WTC11 (cell line): Measurements from ENCODE around the gene SLX4. TPM values are rescaled to one million over a fixed set of nuclear protein-coding genes. Genes with fewer than 3 reads are reported as not detected.

Source experiments
- ATAC-seq: fragments of 200-7000 bp; cut with Tn5 transposase; 2 replicates; pipeline ENCODE4 v1.10.0; 2021; ENCODE audit warnings: mild to moderate bottlenecking, moderate library complexity
- CTCF ChIA-PET: fragments of 300-600 bp; sonication (Branson Sonifier 250); formaldehyde crosslinking; loops from one replicate; lab custom pipeline; 2021; ENCODE audit warnings: antibody characterized with exemption; lab: Charles Lee
- POLR2A ChIA-PET: fragments of 350-600 bp; sonication (Branson Sonifier 250); formaldehyde crosslinking; loops from one replicate; lab custom pipeline; 2021; ENCODE audit warnings: antibody characterized with exemption; lab: Charles Lee
- DNase-seq: peaks from one replicate; pipeline ENCODE4 v3.0.0; 2021; ENCODE audit warnings: low spot score
- H3K27ac Mint-ChIP-seq: 2 replicates; pipeline ENCODE4 v1.8.0; 2021; ENCODE audit warnings: mixed read lengths
- H3K27me3 Mint-ChIP-seq: 2 replicates; pipeline ENCODE4 v1.8.0; 2021; ENCODE audit warnings: low read depth, mild to moderate bottlenecking, moderate library complexity, mixed read lengths
- H3K36me3 Mint-ChIP-seq: 2 replicates; pipeline ENCODE4 v1.8.0; 2021; ENCODE audit warnings: mixed read lengths
- H3K4me1 Mint-ChIP-seq: 2 replicates; pipeline ENCODE4 v1.8.0; 2022; ENCODE audit warnings: mixed read lengths
- H3K4me3 Mint-ChIP-seq: 2 replicates; pipeline ENCODE4 v1.8.0; 2021; ENCODE audit warnings: mild to moderate bottlenecking, moderate library complexity, mixed read lengths
- H3K9me3 Mint-ChIP-seq: 2 replicates; pipeline ENCODE4 v1.8.0; 2021; ENCODE audit warnings: mixed read lengths
- CBFB ChIP-seq: sonication (generic); formaldehyde crosslinking; IDR thresholded peaks from 2 replicates; pipeline ENCODE4 v1.8.1; 2022; ENCODE audit warnings: mild to moderate bottlenecking, low read depth, missing genetic modification reagents
- GRHL2 ChIP-seq: fragments of 250-450 bp; sonication (Bioruptor Pico); IDR thresholded peaks from 2 replicates; pipeline ENCODE4 v1.8.0; 2022; ENCODE audit warnings: mild to moderate bottlenecking, moderate library complexity; ENCODE audit not compliant: insufficient replicate concordance, severe bottlenecking
- MXD4 ChIP-seq: fragments of 250-450 bp; sonication (Bioruptor Pico); IDR thresholded peaks from 2 replicates; pipeline ENCODE4 v1.8.0; 2021; ENCODE audit warnings: mild to moderate bottlenecking, moderate library complexity, borderline replicate concordance
- OVOL2 ChIP-seq: fragments of 250-450 bp; sonication (Bioruptor Pico); IDR thresholded peaks from 2 replicates; pipeline ENCODE4 v1.9.0; 2021; ENCODE audit warnings: mild to moderate bottlenecking, borderline replicate concordance
- PREB ChIP-seq: sonication (generic); formaldehyde crosslinking; IDR thresholded peaks from 2 replicates; pipeline ENCODE4 v1.8.1; 2022; ENCODE audit warnings: mild to moderate bottlenecking, missing genetic modification reagents, moderate library complexity, borderline replicate concordance
- SMAD3 ChIP-seq: sonication (generic); formaldehyde crosslinking; IDR thresholded peaks from 2 replicates; pipeline ENCODE4 v1.8.0; 2022; ENCODE audit warnings: missing genetic modification reagents, mild to moderate bottlenecking, borderline replicate concordance
- SOX15 ChIP-seq: fragments of 250-450 bp; sonication (Bioruptor Pico); IDR thresholded peaks from 2 replicates; pipeline ENCODE4 v1.9.0; 2021; ENCODE audit warnings: mild to moderate bottlenecking
- SP1 ChIP-seq: sonication (generic); formaldehyde crosslinking; conservative IDR thresholded peaks from 2 replicates; pipeline ENCODE4 v1.8.1; 2022; ENCODE audit warnings: missing genetic modification reagents
- STAT6 ChIP-seq: sonication (generic); formaldehyde crosslinking; conservative IDR thresholded peaks from 2 replicates; pipeline ENCODE4 v1.8.1; 2023; ENCODE audit warnings: mild to moderate bottlenecking, low read depth, missing genetic modification reagents, moderate library complexity
- TCF7 ChIP-seq: sonication (generic); formaldehyde crosslinking; IDR thresholded peaks from 2 replicates; pipeline ENCODE4 v1.8.0; 2022; ENCODE audit warnings: mild to moderate bottlenecking, low read depth, missing genetic modification reagents, moderate library complexity
- TP53 ChIP-seq: sonication (generic); formaldehyde crosslinking; IDR thresholded peaks from 2 replicates; pipeline ENCODE4 v1.8.1; 2023; ENCODE audit warnings: mild to moderate bottlenecking, missing genetic modification reagents
- ZNF121 ChIP-seq: sonication (generic); formaldehyde crosslinking; IDR thresholded peaks from 2 replicates; pipeline ENCODE4 v1.8.0; 2023; ENCODE audit warnings: missing genetic modification reagents
- ZNF219 ChIP-seq: sonication (generic); formaldehyde crosslinking; IDR thresholded peaks from 2 replicates; pipeline ENCODE4 v1.8.0; 2023; ENCODE audit warnings: missing genetic modification reagents, mild to moderate bottlenecking, borderline replicate concordance
- ZNF423 ChIP-seq: fragments of 250-450 bp; sonication (Bioruptor Pico); IDR thresholded peaks from 2 replicates; pipeline ENCODE4 v2.1.2; 2022; ENCODE audit warnings: mild to moderate bottlenecking, moderate library complexity
- ZNF671 ChIP-seq: fragments of 250-450 bp; sonication (Bioruptor Pico); IDR thresholded peaks from 2 replicates; pipeline ENCODE4 v1.8.0; 2021; ENCODE audit warnings: mild to moderate bottlenecking
- total RNA-seq: library from RNA; stranded (reverse); gene quantifications from 3 replicates; pipeline ENCODE4 v1.2.3, GENCODE V29; 2021
- TF ChIP-seq, protein P1 (sequence below): sonication (generic); formaldehyde crosslinking; IDR thresholded peaks from 2 replicates; pipeline ENCODE4 v1.8.0; 2022; ENCODE audit warnings: mild to moderate bottlenecking, missing genetic modification reagents
- TF ChIP-seq, protein P2 (sequence below): sonication (generic); formaldehyde crosslinking; IDR thresholded peaks from 2 replicates; pipeline ENCODE4 v1.8.1; 2023; ENCODE audit warnings: mild to moderate bottlenecking, missing genetic modification reagents, borderline replicate concordance

The SLX4 gene
- total RNA-seq, 1 experiment from 2014 or later: 16.7 TPM

DNA sequence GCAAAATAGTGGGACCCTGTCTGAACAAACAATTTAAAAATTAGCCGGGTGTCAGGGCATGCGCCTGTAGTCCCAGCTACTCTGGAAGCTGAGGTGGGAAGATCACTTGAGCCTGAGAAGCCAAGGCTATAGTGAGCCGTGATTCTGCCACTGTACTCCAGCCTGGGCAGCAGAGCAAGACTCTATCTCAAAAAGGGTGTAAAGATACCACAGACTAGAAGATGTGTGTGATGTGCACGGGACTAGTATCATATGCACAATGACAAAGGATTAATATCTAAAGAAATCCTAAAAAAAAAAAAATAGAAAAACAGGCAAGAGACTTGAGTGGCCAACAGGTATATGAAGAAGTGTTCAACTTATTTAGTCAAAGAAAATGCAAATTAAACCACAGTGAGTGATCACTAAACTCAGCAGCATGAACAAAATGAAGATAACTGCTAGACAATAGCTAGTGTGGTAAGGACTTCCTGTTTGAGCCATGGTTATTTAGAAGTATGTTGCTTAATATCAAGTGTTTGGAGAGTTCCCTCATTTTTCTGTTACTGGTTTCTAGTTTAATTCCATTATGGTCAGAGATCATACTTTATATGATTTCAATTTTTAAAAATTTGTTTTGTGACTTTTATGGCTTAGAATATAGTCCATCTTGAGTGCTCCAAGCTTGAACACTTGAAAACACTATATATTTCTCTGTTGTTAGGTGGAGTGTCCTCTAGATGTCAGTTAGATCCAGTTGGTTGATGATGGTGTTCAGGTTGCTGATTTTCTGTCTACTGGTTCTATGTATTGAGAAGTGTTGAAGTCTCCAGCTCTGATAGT lies 14.7 kb upstream of the SLX4 start:
- 0 out of 2 replicates have a peak overlapping the region, but pooled peaks have one; percentile 37 for H3K27ac Mint-ChIP-seq
- TF ChIP-seq STAT6 (CRISPR knock-in tag) (no peak), SMAD3 (no peak), SOX15 (CRISPR knock-in tag) (no peak), PREB (CRISPR knock-in tag) (no peak), ZNF121 (CRISPR knock-in tag) (0 out of 2 replicates have a peak, but pooled peaks have one; percentile 39), CBFB (CRISPR knock-in tag) (no peak), TCF7 (CRISPR knock-in tag) (no peak), ZNF671 (no peak)
- TF ChIP-seq, protein P1, sequence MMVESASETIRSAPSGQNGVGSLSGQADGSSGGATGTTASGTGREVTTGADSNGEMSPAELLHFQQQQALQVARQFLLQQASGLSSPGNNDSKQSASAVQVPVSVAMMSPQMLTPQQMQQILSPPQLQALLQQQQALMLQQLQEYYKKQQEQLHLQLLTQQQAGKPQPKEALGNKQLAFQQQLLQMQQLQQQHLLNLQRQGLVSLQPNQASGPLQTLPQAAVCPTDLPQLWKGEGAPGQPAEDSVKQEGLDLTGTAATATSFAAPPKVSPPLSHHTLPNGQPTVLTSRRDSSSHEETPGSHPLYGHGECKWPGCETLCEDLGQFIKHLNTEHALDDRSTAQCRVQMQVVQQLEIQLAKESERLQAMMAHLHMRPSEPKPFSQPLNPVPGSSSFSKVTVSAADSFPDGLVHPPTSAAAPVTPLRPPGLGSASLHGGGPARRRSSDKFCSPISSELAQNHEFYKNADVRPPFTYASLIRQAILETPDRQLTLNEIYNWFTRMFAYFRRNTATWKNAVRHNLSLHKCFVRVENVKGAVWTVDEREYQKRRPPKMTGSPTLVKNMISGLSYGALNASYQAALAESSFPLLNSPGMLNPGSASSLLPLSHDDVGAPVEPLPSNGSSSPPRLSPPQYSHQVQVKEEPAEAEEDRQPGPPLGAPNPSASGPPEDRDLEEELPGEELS (CRISPR knock-in tag): no peak
- TF ChIP-seq, all 79 proteins: peak for 1
- H3K4me3 Mint-ChIP-seq: no peak overlapping the region
- H3K9me3 Mint-ChIP-seq: no peaks in the 10 kb centered on the region
- POLR2A ChIA-PET: no interaction called here
- ATAC-seq: no peak
- no peaks in the 10 kb centered on the region for H3K36me3 Mint-ChIP-seq
- CTCF ChIA-PET: interaction anchor here (1.0 kb wide), 1 partner anchor 28 kb away, joined by 3 read pairs; no protein-coding TSS in a partner anchor
- H3K4me1 Mint-ChIP-seq: peaks cover 13% of the 10 kb centered on the region
- no peaks in the 10 kb centered on the region for H3K27me3 Mint-ChIP-seq
- no peak for DNase-seq

- CTCF ChIA-PET: no interaction called here
- Mint-ChIP-seq H3K9me3 (no peaks in the 10 kb centered on the region), H3K27ac (no peak overlapping the region), H3K36me3 (no peaks in the 10 kb centered on the region), H3K4me3 (no peak overlapping the region), H3K27me3 (no peaks in the 10 kb centered on the region), H3K4me1 (peaks cover 13% of the 10 kb centered on the region)
- POLR2A ChIA-PET: no interaction called here
- TF ChIP-seq ZNF423 (CRISPR knock-in tag) (no peak), OVOL2 (CRISPR knock-in tag) (no peak)
- DNase-seq: no peak
- ATAC-seq: no peak
These were observed 13.9 kb upstream of the SLX4 start for GRCh38 chr16:3625331-3625730.

GRCh38 chr16:3623642-3624041 lies 12.2 kb upstream of the SLX4 start:
- H3K4me3 Mint-ChIP-seq: no peak overlapping the region
- no peak for ATAC-seq

More at GRCh38 chr16:3623642-3624041, 12.2 kb upstream of the SLX4 start:
- Mint-ChIP-seq H3K9me3 (no peaks in the 10 kb centered on the region), H3K36me3 (no peaks in the 10 kb centered on the region), H3K27me3 (no peaks in the 10 kb centered on the region), H3K27ac (no peak overlapping the region; the same call in 1 of the 2 replicates), H3K4me1 (peaks cover 13% of the 10 kb centered on the region)
- no peak for DNase-seq
- POLR2A ChIA-PET: no interaction called here
- CTCF ChIA-PET: no interaction called here
- no peak for TF ChIP-seq SP1
- no peak for TF ChIP-seq ZNF219
- TF ChIP-seq GRHL2 (CRISPR knock-in tag): no peak
- no peak for TF ChIP-seq MXD4 (CRISPR knock-in tag)
- no peak for TF ChIP-seq TP53
- TF ChIP-seq, protein P2, sequence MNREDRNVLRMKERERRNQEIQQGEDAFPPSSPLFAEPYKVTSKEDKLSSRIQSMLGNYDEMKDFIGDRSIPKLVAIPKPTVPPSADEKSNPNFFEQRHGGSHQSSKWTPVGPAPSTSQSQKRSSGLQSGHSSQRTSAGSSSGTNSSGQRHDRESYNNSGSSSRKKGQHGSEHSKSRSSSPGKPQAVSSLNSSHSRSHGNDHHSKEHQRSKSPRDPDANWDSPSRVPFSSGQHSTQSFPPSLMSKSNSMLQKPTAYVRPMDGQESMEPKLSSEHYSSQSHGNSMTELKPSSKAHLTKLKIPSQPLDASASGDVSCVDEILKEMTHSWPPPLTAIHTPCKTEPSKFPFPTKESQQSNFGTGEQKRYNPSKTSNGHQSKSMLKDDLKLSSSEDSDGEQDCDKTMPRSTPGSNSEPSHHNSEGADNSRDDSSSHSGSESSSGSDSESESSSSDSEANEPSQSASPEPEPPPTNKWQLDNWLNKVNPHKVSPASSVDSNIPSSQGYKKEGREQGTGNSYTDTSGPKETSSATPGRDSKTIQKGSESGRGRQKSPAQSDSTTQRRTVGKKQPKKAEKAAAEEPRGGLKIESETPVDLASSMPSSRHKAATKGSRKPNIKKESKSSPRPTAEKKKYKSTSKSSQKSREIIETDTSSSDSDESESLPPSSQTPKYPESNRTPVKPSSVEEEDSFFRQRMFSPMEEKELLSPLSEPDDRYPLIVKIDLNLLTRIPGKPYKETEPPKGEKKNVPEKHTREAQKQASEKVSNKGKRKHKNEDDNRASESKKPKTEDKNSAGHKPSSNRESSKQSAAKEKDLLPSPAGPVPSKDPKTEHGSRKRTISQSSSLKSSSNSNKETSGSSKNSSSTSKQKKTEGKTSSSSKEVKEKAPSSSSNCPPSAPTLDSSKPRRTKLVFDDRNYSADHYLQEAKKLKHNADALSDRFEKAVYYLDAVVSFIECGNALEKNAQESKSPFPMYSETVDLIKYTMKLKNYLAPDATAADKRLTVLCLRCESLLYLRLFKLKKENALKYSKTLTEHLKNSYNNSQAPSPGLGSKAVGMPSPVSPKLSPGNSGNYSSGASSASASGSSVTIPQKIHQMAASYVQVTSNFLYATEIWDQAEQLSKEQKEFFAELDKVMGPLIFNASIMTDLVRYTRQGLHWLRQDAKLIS (CRISPR knock-in tag): no peak
